NT2/D1 (cell line): ENCODE data around the gene HECW1.

ENCODE experiments used
- DNase-seq: peaks from one replicate; pipeline ENCODE4 v3.0.0-alpha.2; 2011; ENCODE audit warnings: low read depth, low spot score
- H3K27me3 ChIP-seq: 2 replicates; pipeline ENCODE4 v1.6.0; 2011; ENCODE audit warnings: mild to moderate bottlenecking; ENCODE audit not compliant: insufficient read length, insufficient read depth
- H3K36me3 ChIP-seq: 2 replicates; pipeline ENCODE4 v1.6.1; 2011; ENCODE audit warnings: mild to moderate bottlenecking, low read length, mixed read lengths; ENCODE audit not compliant: insufficient read depth, insufficient read length
- H3K4me1 ChIP-seq: 2 replicates; pipeline ENCODE4 v1.5.1; 2011; ENCODE audit not compliant: insufficient read depth, insufficient read length
- H3K4me3 ChIP-seq: 2 replicates; pipeline ENCODE4 v1.5.1; 2011; ENCODE audit warnings: low read depth; ENCODE audit not compliant: insufficient read length
- H3K9ac ChIP-seq: 2 replicates; pipeline ENCODE4 v1.6.0; 2011; ENCODE audit warnings: low read depth; ENCODE audit not compliant: insufficient read length
- H3K9me3 ChIP-seq: 2 replicates; pipeline ENCODE4 v1.5.1; 2011; ENCODE audit warnings: mild to moderate bottlenecking, low read length; ENCODE audit not compliant: insufficient read depth
- SUZ12 ChIP-seq: IDR thresholded peaks from 2 replicates; pipeline ENCODE4 v1.6.1; 2011; ENCODE audit not compliant: insufficient read length, insufficient read depth; ENCODE audit errors: extremely low read depth
- YY1 ChIP-seq: IDR thresholded peaks from 2 replicates; pipeline ENCODE4 v1.6.1; 2011; ENCODE audit not compliant: insufficient read length, insufficient read depth
- ZNF274 ChIP-seq: IDR thresholded peaks from 2 replicates; pipeline ENCODE4 v1.6.1; 2011; ENCODE audit warnings: mild to moderate bottlenecking, low read depth, low read length

HECW1 gene

GRCh38 chr7:43454936-43455518 lies 342.6 kb downstream of the HECW1 start:
- DNase-seq = peak; percentile 63
- Histone ChIP-seq H3K4me3 (no peak overlapping the region), H3K27me3 (no peaks in the 10 kb centered on the region), H3K4me1 (peaks cover 2% of the 10 kb centered on the region), H3K9ac (no peak overlapping the region), H3K9me3 (no peaks in the 10 kb centered on the region), H3K36me3 (no peaks in the 10 kb centered on the region)
- TF ChIP-seq YY1 (no peak), SUZ12 (no peak), ZNF274 (no peak)

- peaks cover 2% of the 10 kb centered on the region for H3K4me1 ChIP-seq
- no peaks in the 10 kb centered on the region for H3K27me3 ChIP-seq
- TF ChIP-seq ZNF274 = no peak
- no peak for TF ChIP-seq YY1
- TF ChIP-seq SUZ12 = no peak
- no peaks in the 10 kb centered on the region for H3K36me3 ChIP-seq
- H3K9me3 ChIP-seq = no peaks in the 10 kb centered on the region
- no peak overlapping the region for H3K4me3 ChIP-seq
- no peak for DNase-seq
- H3K9ac ChIP-seq = no peak overlapping the region
Measured at GRCh38 chr7:43456200-43456599, 343.8 kb downstream of the HECW1 start.

GRCh38 chr7:43458330-43459018 lies 346.0 kb downstream of the HECW1 start:
- Histone ChIP-seq H3K27me3 (no peaks in the 10 kb centered on the region), H3K4me1 (peaks cover 2% of the 10 kb centered on the region), H3K9ac (no peak overlapping the region), H3K9me3 (no peaks in the 10 kb centered on the region), H3K4me3 (no peak overlapping the region), H3K36me3 (no peaks in the 10 kb centered on the region)
- TF ChIP-seq YY1 (no peak), SUZ12 (no peak), ZNF274 (no peak)
- no peak for DNase-seq

- peaks cover 6% of the 10 kb centered on the region for H3K4me1 ChIP-seq
- TF ChIP-seq ZNF274 = no peak
- H3K4me3 ChIP-seq = no peak overlapping the region
- no peaks in the 10 kb centered on the region for H3K9me3 ChIP-seq
- H3K27me3 ChIP-seq = no peaks in the 10 kb centered on the region
- no peaks in the 10 kb centered on the region for H3K36me3 ChIP-seq
- H3K9ac ChIP-seq = no peak overlapping the region
- DNase-seq = no peak
Measured at GRCh38 chr7:43459019-43459337, 346.5 kb downstream of the HECW1 start.

- Histone ChIP-seq H3K36me3 (no peaks in the 10 kb centered on the region), H3K9me3 (no peaks in the 10 kb centered on the region), H3K4me1 (peaks cover 4% of the 10 kb centered on the region), H3K27me3 (no peaks in the 10 kb centered on the region), H3K9ac (no peak overlapping the region), H3K4me3 (no peak overlapping the region)
- DNase-seq = no peak
- no peak for TF ChIP-seq YY1
- TF ChIP-seq ZNF274 = no peak
- TF ChIP-seq SUZ12 = no peak
Measured at GRCh38 chr7:43460733-43461348, 348.4 kb downstream of the HECW1 start.

- Histone ChIP-seq H3K36me3 (no peaks in the 10 kb centered on the region), H3K9me3 (no peaks in the 10 kb centered on the region), H3K4me1 (peaks cover 4% of the 10 kb centered on the region), H3K27me3 (no peaks in the 10 kb centered on the region), H3K4me3 (no peak overlapping the region), H3K9ac (no peak overlapping the region)
- TF ChIP-seq ZNF274 = no peak
- DNase-seq = no peak
Measured at GRCh38 chr7:43461349-43462024, 349.0 kb downstream of the HECW1 start.

- H3K27me3 ChIP-seq = no peaks in the 10 kb centered on the region
- no peak overlapping the region for H3K4me3 ChIP-seq
- H3K9ac ChIP-seq = no peak overlapping the region
- no peak for DNase-seq
- no peaks in the 10 kb centered on the region for H3K36me3 ChIP-seq
- peaks cover 11% of the 10 kb centered on the region for H3K4me1 ChIP-seq
- H3K9me3 ChIP-seq = no peaks in the 10 kb centered on the region
- TF ChIP-seq SUZ12 (no peak), YY1 (no peak), ZNF274 (no peak)
Measured at GRCh38 chr7:43462836-43463235, 350.4 kb downstream of the HECW1 start.
